Choroid plexus epithelial cell (primary cell): ENCODE results near the gene MRPL40.
A peak's percentile ranks its signal among the peaks of the same experiment; 100 is the strongest.

Experiments
- DNase-seq: peaks from one replicate; pipeline ENCODE4 v3.0.0-alpha.2; 2010; ENCODE audit warnings: low read depth
- H3K4me3 ChIP-seq: 2 replicates; pipeline ENCODE4 v1.5.1; 2011; ENCODE audit warnings: low read depth, mild to moderate bottlenecking, control low read depth, low read length, moderate library complexity
- TF ChIP-seq, protein P1 (sequence below): conservative IDR thresholded peaks from 2 replicates; pipeline ENCODE4 v1.5.1; 2011; ENCODE audit warnings: low read depth, mild to moderate bottlenecking, control low read depth, inconsistent platforms, low read length, moderate library complexity

The MRPL40 gene

DNA sequence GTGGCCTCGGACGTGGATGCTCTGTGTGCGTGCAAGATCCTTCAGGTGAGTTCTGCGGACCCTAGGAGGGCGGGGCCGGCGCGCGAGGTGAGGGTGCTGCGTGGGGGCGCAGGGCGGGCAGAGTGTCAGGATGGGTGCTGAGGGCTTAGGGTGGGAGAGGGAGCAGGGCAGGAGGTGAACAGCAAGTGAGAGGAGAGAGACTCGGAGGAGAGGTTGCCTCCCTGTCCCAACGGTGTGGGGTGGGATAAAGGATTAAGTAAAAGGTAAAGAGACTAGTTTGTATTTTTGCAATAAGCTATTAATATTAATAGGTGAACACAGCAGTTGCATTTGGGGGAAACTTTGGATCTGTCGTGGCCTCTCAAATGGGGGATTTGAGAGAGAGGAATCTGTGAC, 47.8 kb downstream of the MRPL40 start:
- TF ChIP-seq, protein P1, sequence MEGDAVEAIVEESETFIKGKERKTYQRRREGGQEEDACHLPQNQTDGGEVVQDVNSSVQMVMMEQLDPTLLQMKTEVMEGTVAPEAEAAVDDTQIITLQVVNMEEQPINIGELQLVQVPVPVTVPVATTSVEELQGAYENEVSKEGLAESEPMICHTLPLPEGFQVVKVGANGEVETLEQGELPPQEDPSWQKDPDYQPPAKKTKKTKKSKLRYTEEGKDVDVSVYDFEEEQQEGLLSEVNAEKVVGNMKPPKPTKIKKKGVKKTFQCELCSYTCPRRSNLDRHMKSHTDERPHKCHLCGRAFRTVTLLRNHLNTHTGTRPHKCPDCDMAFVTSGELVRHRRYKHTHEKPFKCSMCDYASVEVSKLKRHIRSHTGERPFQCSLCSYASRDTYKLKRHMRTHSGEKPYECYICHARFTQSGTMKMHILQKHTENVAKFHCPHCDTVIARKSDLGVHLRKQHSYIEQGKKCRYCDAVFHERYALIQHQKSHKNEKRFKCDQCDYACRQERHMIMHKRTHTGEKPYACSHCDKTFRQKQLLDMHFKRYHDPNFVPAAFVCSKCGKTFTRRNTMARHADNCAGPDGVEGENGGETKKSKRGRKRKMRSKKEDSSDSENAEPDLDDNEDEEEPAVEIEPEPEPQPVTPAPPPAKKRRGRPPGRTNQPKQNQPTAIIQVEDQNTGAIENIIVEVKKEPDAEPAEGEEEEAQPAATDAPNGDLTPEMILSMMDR: no peak
- no peak for DNase-seq
- H3K4me3 ChIP-seq: peak overlapping the region; percentile 71

DNA sequence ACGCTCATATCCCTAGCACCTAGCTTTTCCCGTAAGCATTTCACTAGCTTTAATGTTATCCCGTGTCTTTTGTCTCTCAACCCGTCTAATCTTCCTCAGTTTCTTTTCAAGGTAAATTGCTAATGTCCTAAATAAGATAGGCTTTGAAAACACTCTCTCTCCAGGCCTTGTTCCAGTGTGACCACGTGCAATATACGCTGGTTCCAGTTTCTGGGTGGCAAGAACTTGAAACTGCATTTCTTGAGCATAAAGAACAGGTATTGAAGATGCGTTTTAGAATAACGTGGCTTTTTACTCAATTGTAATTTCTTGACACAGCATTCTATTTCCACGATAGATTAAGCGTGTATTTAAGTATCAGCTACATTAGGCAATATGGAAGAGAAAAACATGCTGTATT, 48.4 kb downstream of the MRPL40 start:
- TF ChIP-seq, protein P1: no peak
- no peak for DNase-seq
- no peak overlapping the region for H3K4me3 ChIP-seq

DNA sequence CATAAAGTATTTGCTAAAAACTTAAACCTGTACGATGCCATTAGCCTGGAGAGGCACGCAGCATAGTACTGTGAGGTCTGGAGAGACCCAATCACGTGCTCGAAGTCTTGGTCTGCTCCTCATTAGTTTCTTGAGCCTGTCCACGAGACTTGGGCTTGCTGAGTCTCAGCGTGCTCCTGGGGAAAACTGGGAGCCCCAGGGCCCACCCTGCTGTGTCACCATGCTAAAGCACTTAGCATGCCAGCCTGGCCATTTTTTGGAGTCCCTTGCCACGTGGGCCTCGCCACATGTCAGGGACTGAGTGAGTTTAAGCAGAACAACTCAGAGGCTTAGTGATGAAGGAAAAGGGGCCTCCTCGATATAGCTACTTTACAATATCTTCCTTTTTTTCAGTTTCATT, 50.0 kb downstream of the MRPL40 start:
- no peak overlapping the region for H3K4me3 ChIP-seq
- DNase-seq: no peak
- TF ChIP-seq, protein P1: no peak

DNA sequence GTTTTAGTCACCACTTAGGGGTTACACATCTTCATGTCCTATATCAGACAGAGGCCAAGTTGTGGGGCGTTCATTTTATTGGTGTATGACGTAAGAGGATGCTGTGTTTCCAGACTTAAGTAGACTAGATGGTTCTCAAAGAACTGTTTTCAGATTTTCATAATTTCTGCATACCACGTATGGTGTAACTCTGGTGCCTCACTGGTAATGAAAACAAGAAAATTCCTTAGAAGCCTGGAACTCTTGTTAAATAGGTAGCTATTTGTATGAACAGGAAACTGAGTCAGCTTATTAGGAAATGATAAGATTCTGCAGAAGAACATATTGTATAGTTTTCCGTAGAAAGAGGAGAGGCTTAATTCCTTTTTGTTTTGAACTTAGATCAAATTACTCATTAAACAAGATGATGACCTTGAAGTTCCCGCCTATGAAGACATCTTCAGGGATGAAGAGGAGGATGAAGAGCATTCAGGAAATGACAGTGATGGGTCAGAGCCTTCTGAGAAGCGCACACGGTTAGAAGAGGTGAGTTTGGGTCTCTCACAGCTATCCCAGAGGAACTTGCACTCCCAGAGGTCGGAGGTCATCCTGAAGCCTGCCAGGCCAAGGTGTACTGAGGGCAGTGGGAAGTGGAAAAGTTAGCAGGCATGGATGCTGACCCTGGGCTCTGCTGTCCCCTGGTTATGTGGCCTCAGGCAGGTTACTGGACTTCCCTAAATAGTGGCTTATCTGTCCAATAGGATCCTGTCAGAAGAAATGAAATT, 51.3 kb downstream of the MRPL40 start:
- TF ChIP-seq, protein P1: no peak
- DNase-seq: peak; percentile 95
- no peak overlapping the region for H3K4me3 ChIP-seq
